Inferior parietal cortex (tissue), 1 donor: Measurements from ENCODE around the gene IFFO2.
A peak's percentile ranks its signal among the peaks of the same experiment; 100 is the strongest.
"Not testable (repeated sequence)": the region's sequence is repeated elsewhere in the genome, so short reads cannot be mapped to it uniquely, and the experiment has no call there.

Source experiments
- DNase-seq: peaks from one replicate; pipeline ENCODE4 v3.0.0-alpha.2; 2016; ENCODE audit errors: extremely low spot score

The IFFO2 gene

DNA sequence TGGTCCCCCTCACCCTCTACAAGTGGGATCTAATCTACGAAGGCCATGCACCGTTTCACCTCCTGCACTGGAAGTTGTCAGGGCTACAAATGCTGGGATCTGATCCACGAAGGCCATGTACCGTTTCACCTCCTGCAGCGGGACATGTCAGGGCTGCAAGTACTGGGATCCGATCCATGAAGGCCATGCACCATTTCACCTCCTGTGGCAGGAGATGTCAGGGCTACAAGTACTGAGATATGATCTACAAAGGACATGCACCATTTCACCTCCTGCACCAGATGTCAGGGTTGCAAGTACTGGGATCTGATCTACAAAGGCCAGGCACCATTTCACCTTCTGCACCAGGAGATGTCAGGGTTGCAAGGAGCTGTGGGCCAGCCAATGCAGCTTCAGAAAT lies 61.2 kb downstream of the IFFO2 start:
- no peak for DNase-seq

DNA sequence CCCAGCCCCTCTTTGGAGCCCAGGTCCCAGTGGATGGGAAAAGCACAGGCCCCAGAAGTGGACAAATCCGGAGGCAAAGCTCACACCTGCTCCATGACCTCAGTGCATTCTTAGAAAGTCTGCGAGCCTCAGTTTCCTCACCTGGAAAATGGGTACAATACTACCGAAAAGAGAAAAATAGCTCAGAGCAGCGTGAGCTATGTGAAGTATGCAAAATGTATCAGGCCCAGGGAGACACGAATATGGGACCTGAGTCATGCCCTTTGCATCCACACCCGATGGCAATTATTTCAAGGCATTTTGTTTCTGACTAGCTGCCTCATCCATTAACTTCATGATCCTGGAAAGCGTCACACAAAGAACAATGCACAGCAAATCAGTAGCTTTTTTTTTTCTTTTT lies 63.4 kb downstream of the IFFO2 start:
- no peak for DNase-seq

DNA sequence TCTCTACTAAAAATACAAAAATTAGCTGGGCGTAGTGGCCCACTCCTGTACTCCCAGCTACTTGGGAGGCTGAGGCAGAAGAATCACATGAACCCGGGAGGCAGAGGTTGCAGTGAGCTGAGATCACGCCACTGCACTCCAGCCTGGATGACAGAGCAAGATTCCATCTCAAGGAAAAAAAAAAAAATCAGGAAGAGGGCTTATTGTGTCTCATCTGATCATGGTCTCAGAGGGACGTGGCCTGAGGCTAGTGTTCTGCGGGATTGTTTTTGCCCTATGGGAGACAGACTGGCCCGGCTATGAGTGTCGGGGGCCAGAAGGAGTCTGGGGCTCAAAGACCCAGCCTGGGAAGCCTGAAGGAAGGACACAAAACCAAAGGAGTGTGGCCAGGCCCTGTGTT lies 64.6 kb downstream of the IFFO2 start:
- not testable (repeated sequence) for DNase-seq

DNA sequence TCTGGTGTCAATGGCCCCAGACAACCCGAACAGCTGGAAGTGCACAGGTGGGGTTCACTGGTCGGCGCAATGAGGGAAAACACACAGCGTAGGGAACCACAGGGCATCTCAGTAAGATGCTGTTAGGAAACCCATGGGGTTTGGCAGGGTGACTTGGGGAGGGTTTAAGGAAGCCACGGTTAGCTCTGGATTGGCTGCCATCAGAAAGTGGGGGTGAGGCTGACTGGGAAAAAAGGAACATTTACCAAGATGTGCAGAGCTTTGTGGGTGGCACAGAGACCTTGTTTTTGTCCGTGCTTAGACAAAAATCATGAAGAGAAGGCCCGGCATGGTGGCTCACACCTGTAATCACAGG lies 65.1 kb downstream of the IFFO2 start:
- no peak for DNase-seq

DNA sequence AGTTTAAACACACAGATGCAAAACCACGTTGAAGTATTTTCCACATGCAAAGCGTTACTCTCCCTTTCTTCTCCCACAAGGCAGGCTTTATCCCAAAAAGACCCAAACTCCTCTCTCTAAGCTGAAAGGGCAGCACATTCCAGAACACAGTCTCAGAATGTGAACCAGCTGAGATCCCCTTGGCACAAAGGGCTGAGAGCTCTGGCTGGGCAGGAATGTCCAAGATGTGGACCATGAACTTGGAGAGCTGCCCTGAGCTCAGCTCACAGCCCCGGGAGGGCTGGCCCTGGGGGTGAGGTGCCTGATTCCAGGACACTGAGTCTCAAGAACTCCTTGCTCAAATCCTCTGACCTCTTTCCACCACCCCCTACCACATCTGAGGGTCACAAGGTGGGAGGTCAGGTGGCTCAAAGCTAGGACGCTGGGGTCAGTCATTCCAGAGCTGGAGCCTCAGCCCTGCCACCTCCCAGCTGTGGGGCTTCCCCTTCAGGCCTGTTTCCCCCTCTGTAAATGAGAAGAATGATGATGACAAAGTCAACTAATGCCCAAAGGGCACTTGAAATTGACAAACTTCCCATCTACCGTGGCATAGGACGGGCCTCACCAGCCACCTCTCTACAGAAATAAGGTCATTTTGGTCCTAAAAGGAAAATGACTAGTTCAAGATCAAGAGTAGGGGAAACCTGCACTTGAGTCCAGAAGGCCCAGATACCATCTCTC lies 65.6 kb downstream of the IFFO2 start:
- DNase-seq = no peak

DNA sequence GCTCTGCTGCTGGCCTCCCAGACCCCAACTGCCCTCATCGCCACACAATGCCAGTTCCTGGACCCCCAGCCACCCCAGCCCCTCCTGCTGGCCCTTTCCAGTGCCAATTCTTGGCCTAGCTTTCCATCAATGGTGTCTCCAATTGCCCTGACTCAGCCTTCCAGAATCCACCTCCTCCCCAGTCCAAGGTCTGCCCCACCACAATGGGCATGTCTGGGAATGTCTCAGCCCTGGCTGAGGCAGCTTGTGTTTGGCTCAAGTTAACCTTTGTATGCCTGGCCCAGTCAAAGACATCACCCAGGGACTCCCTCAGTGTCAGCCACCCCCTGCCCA lies 70.5 kb downstream of the IFFO2 start:
- DNase-seq = no peak

DNA sequence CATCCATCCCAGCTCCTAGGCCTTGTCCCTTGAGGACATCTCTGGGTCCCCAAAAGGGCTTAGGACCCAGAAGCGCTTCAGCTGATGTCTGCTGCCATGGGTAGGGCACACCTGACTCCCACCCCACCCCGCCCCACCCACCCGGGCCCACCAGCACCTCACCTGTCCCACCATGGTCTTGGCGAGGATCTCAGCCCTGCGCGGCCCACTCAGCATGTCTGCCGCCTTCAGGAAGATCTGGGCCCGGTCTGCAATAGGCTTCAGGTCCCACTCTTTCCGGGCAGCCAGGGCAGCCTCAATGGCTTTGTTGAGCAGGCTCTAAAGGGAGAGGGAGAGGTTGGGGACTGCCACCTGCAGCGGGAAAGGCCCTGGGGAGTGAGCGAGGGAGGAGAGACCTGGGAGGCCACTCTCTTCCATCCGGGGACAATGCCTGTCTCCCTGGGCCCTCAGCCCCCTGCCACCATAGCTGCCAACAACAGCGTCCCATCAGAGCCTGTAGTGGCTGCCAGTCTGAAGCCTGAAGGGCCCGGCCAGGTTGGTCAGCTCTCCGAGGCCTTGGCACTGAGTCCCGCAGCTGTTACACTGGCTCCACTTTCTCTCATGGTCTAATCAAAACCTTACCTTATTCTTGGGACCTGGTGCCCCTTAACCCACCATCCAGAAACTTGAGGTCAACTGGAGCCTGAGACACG lies 71.0 kb downstream of the IFFO2 start:
- DNase-seq = no peak

DNA sequence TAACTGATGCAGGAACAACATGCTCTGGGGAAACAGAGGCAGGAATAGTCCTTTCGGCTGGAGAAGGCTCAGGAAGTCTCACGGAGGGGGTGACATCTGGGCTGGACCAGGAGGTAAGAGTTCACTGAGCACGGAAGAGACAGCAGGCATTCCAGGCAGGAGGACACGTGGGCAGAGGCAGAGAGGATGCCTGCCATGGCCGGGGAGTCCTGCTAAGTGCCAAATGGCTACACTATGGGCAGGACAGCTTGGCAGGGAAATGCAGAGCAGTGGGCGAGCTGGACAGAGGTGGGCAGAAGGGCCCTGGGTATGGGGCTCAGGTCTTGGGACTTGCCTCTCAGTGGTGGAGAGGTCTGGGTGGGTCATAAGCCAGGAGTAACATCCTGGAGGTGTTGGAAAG lies 71.7 kb downstream of the IFFO2 start:
- no peak for DNase-seq

DNA sequence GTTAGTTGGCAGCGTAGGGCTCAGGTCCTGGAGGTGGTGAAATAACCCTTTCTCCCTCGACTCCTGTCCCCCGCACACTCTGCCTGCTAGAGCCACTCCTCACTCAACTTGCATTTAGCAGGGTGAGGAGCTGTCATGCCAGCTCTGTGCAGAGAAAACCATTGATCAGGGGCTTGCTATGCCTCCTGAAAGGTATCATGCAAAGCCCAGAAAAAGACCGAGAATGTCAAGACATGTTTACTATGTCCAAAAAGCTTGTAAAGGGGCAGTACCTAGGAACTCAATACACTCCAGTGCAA lies 72.1 kb downstream of the IFFO2 start:
- no peak for DNase-seq

DNA sequence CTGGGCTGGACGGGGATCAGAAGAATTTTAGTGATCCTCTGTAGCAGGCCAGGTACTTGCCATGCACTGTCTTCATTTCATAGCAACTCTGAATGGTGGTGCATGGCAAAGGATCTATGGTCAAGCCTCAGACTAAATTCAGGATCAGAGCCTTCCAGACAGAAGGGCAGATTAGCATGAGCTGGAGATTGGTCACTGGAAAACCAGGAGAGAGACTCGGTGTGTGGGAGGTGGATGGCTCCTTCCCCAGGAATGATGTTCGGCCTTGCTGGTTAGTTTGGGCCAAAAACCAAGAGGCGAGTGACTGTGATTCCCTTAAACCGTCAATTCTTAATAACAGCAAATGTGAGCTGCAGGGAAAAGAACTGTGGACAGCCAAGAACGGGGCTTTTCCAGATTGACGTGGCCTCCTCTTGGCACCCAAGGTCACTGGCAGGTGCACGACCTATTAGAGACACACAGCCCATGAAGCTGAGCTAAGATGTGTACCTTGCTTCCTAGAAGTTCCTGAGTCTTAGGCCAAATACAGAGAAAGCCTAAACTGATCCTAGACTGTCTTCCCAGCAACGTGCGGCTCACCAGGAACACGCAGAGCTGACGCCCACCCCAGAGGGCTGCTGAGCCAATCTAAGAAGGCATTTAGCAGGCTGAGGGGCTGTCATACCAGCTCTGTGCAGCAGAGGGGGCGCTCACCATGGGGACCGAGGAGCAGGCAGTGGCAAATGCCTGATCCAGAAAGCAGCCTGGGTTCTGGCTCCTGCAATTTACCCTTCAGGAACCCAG lies 72.6 kb downstream of the IFFO2 start:
- peak; percentile 83 for DNase-seq

DNA sequence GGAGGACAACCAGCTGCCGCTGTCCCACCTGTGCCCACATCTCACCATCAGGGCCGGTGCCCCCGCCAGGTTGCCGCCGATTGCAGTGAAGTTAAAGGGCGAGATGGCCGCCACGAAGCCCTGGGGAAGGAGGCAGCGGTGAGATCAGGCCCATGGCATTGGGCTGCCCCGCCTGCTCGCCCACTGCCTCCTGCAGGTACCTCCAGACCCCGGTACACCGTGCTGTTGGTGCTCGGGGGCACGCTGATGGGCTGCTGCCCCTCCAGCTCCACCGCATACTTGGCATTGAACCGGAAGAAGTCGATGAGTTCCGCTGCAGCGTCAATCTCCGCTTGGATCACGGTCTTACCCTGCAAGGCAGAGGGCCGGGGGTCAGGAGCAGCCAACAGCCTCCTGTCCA lies 73.4 kb downstream of the IFFO2 start:
- DNase-seq = no peak

DNA sequence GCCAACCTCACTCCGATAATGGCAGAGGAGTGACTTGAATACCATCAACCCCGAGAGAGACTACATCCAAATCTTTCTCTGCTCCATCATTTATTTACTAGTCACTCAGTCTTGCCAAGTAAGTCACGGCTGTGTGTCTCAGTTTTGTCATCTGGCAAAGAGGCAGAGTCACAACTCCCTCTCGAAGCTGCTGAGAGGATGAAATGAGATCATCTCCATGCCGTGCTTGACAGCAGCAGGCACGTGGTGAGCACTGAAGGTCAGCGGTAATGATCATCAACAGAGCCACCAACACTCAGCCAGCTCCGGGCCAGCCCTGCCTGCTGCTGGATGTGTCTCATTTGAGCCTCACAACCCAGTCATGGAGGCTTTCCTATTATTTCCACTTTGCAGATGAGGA lies 74.0 kb downstream of the IFFO2 start:
- DNase-seq = peak; percentile 26

DNA sequence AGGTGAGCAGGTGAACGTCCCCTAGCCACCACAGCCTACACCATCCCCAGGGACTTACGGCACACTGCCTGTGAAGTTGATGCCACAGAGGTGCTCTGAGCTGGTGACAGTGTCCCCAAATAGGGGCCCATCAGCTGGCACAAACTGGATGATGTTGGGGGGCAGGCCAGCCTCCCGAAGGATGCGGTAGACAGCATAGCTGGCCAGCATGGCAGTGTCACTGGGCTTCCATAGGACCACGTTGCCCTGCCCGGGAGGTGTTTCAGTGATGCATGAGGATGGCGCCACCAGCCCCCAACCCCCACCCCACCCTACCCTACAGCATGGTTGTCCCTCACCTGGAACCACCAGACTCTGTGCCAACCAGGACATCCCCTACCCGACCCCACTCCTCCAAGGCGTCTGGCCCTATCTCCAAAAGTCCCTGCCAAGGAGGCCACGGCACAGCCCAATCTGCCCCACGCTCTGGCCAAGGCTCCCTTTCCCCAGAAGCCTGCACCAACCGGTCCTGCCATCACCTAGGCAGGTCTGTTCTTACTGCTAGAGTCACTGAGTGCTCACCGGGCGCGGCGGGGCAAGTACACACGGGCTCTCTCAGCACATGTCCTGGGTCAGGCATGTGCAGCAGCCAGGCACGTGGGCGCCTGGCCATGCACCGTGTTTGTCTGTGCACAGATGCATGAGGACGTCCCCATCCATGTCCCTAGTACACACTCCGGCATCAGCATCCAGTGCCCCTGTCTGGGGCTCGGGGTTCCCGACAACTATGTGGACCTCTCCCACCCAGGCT lies 74.6 kb downstream of the IFFO2 start:
- no peak for DNase-seq

DNA sequence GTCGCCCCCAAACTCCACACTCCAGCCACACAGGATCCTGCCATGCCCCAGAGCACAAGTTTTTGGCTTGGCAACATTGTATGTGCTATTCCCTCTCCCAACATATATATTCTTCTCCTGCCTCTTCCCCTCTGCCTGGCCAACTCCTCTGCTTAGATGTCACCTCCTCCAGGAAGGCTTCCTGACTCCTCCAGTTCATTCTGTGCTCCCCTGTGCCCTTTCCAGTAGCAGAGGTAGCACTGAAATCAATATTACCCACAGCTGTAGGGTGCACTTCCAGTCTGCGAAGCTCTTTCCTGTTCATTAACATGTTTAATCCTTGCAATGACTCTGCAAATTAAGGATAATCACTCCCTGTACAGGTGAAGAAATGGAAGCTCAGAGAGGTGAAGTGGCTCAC lies 75.3 kb downstream of the IFFO2 start:
- no peak for DNase-seq

DNA sequence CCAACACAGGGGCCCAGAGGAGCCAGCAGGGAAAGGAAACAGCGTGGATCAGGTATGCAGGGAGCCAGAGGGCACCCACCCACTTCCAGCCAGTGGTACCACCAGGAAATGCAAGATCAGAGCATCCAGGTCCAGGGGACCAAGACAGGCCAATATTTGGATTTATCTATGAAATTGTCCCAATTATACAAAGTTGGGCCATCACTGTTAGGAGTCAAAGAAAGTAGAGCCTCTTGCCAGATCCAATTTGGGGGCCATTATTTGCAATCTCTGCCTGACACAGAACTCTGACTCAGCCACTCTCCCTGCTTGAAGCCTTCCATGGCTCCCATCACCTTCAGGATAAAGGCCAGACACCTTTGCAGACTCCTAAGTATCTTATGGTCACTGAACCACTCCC lies 75.9 kb downstream of the IFFO2 start:
- DNase-seq = no peak

DNA sequence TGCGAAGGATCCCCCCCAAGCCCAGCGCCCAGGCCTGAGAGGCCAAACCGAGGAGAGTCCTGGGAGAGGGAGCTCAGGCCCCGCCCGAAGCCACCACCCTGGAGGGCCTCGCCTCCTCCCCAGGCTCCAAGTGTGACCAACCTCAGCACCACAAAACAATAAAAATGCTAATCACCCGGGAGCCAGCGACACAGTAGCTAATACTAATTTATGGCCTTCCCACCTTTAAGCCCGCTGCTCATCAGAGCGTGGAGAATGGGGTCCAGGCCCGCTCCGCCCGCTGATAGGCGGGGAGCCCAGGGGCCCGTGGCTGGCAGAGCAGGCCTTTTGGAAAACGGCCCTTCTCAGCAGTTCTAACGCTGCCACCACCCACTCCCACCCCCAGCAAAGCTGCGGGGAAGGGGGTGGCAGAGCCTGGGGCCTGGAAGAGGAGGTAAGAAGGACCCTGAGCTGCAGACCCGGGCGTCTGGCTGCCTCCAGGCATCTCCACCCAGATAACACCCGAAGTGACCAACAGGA lies 76.6 kb downstream of the IFFO2 start:
- no peak for DNase-seq

DNA sequence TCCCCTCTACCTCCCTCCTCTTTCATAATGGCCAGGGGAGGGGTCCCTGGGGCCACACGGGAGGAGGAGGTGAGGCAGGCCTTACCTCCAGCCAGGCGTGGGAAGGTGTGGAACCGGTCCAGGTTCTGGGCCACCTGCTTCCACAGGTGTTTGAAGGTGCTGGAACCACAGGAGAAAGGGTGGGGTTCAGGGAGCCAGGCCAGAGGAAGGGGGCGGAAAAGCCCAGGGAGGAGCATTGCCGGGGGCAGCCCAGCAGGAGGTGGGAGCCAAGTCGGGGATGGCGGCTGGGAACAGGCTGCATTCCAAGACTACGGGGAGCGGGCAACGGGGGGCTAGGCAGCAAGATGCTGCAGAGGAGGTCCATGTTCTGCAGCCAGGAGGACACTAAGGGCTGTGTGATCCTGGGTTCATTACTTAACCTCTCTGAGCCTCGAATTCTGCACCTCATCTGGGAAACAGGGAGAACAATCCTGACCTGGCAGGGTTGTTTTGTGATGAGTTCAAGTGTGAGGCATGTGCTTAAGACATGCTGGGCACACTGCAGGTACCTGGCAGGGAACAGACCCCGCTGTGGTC lies 77.2 kb downstream of the IFFO2 start:
- no peak for DNase-seq

DNA sequence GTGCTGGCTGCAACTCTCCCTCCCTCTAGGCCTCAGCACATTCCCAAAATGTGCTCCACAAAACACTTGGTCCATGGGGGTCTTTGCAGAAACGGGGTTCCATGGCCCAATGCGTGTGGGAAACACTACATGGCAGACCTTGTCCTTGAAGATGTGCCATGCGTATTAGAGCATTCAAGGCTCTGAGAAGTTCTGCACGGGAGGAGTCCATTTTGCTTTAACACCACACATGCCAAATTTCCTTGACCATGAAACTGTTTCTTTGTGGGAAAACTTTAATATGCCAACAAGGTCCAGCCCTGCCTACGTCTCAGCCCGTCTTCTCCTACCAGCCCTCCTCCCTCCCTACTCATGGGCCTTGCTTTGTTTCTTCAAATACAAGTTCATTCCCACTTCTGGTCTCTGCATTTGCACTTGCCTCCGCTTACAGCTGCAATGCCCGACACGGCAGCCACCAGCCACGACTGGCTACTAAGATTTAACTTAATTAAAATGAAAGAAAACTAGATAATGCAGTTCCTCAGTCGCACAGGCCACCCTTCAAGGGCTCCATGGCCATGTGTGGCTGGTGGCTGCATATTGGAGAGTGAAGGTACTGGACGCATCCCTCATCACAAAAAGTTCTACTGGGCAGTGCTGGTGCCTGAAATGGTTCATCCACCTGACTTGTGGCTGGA lies 77.8 kb downstream of the IFFO2 start:
- DNase-seq = no peak

DNA sequence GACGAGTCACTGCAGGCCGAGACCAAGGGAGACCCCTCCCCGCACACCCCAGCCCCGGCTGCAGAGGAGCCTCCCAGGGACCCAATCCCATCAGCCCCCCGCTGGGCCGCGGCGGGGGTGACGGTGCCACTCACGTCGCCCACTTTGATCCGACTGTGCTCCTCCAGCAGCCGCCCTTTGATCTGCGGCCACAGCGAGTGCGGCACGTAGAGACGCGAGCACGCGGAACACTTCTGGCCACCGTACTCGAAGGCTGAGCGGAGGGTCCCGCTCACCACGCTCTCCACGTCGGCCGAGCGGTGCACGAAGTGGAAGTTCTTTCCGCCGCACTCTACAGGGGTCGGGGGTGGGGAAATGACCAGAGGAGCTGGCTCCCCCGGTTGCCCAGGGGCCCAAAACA lies 79.2 kb downstream of the IFFO2 start:
- DNase-seq = no peak

DNA sequence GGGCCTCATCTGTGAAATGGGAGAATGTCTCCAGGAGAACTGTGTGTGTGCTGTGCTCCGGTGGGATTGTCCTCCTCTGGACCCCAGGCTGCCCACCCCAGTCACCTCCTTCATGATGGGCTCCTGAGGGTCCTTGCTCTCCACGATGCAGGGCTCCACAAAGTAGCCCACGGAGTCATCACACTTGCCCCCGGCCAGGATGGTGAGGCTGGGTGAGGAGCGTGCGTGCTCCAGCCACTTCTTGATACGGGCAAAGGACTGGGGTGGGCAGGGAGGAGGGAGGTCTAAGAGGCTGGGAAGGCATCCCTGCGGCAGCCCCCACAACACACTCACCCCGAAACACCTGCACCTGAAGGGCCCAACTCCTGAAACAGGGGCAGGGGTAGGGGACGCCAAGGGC lies 80.3 kb downstream of the IFFO2 start:
- no peak for DNase-seq

DNA sequence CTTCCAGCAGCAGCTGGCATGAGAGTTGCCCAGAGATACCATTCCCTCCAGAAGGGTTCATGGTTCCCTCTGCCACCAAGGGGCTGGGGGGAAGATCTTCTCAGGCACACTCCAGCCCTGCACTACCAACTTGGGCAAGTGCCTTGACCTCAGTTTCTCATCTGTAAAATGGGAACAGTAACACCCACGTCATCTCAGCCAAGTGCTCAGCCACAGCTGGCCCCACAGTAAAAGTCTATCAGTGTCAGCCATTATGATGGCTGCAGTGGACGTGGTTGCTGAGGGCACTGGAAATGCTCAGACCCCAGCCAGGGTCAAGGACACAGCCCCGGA lies 80.7 kb downstream of the IFFO2 start:
- no peak for DNase-seq
